Mucosa of stomach (tissue), 1 donor: ENCODE measurements around the gene PROM2.

Experiments
- H3K27me3 ChIP-seq: one replicate; pipeline ENCODE4 v1.7.0; 2013; ENCODE audit warnings: mild to moderate bottlenecking, low read length; ENCODE audit not compliant: control insufficient read depth, insufficient read depth
- H3K36me3 ChIP-seq: one replicate; pipeline ENCODE4 v1.7.0; 2013; ENCODE audit warnings: low read length; ENCODE audit not compliant: control insufficient read depth, insufficient read depth
- H3K4me1 ChIP-seq: one replicate; pipeline ENCODE4 v1.7.0; 2013; ENCODE audit warnings: mild to moderate bottlenecking, low read length; ENCODE audit not compliant: control insufficient read depth, insufficient read depth
- H3K4me3 ChIP-seq: one replicate; pipeline ENCODE4 v1.7.0; 2013; ENCODE audit warnings: low read length
- H3K9ac ChIP-seq: one replicate; pipeline ENCODE4 v1.7.0; 2013; ENCODE audit warnings: mild to moderate bottlenecking, low read length, moderate library complexity
- H3K9me3 ChIP-seq: one replicate; pipeline ENCODE4 v1.7.0; 2013; ENCODE audit warnings: mild to moderate bottlenecking, low read length, moderate library complexity; ENCODE audit not compliant: control insufficient read depth
- donor health status: Pancreatic carcinoma.

PROM2 gene

DNA sequence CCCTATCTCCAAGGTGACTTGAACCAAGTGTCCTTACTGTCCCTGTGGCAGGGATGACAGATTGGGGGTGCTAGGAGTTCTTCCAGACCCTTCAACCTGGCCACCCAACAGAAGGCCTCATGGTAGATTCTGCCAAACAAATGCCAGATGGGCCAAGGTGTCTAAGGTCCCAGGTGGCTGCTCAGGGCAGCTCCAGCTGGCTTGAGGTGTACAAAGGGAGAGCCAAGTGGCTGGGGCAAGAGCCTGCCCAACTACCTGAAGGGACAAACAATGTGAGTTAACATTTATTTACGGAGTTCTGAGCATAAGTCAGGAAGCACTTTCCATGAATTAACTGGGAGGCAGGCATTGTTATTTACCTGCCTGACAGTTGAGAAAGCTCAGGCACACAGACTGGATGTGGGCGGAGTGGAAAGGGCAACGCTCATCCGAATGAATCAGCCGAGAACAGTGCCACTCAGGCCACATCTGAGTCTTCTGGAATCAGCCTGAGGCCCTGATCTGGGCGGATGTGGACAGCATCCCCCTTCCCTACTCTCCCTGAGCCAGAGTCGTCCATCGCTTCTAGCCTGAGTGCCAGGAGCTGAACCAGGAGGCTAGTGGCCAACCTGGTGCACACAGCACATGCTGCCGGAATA lies 18.5 kb downstream of the PROM2 start:
- H3K9me3 ChIP-seq, result no peaks in the 10 kb centered on the region
- H3K4me3 ChIP-seq, result no peak overlapping the region
- peaks cover 17% of the 10 kb centered on the region for H3K27me3 ChIP-seq
- no peaks in the 10 kb centered on the region for H3K4me1 ChIP-seq
- no peak overlapping the region for H3K9ac ChIP-seq
- peaks cover 6% of the 10 kb centered on the region for H3K36me3 ChIP-seq

- Histone ChIP-seq H3K9ac (no peak overlapping the region), H3K36me3 (no peaks in the 10 kb centered on the region), H3K27me3 (peaks cover 32% of the 10 kb centered on the region), H3K4me3 (no peak overlapping the region), H3K4me1 (no peaks in the 10 kb centered on the region), H3K9me3 (no peaks in the 10 kb centered on the region)
Observed at GRCh38 chr2:95294579-95295250, 20.5 kb downstream of the PROM2 start.

DNA sequence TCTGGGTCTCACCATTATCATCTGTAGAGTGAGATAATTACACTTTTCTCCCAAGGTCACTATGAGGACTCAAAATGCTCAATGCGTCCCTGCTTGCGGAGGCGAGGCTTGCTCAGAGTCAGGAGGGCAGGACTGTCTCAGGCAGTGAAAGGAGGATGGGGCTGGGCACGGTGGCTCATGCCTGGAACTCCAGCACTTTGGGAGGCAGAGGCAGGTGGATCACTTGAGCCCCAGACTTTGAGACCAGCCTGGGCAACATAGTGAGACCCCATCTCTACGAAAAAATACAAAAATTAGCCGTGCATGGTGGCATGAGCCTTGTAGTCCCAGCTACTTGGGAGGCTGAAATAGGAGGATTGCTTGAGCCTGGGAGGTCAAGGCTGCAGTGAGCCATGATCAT lies 21.1 kb downstream of the PROM2 start:
- H3K36me3 ChIP-seq, result no peaks in the 10 kb centered on the region
- H3K9me3 ChIP-seq, result no peaks in the 10 kb centered on the region
- no peak overlapping the region for H3K9ac ChIP-seq
- H3K4me3 ChIP-seq, result no peak overlapping the region
- peaks cover 34% of the 10 kb centered on the region for H3K27me3 ChIP-seq
- no peaks in the 10 kb centered on the region for H3K4me1 ChIP-seq

- no peak overlapping the region for H3K9ac ChIP-seq
- no peaks in the 10 kb centered on the region for H3K36me3 ChIP-seq
- peaks cover 34% of the 10 kb centered on the region for H3K27me3 ChIP-seq
- H3K4me3 ChIP-seq, result no peak overlapping the region
- H3K9me3 ChIP-seq, result no peaks in the 10 kb centered on the region
- no peaks in the 10 kb centered on the region for H3K4me1 ChIP-seq
Observed at GRCh38 chr2:95296011-95296410, 21.8 kb downstream of the PROM2 start.

GRCh38 chr2:95296880-95297487 lies 22.7 kb downstream of the PROM2 start, which contains the start of gene KCNIP3:
Gene KCNIP3 (plus strand): TSS chr2:95297347. CDS start chr2:95297439, 92 bp downstream.
- no peak within 1 kb of the TSS for H3K4me3 ChIP-seq
- H3K9me3 ChIP-seq, result no peaks in the 10 kb centered on the region
- no peaks in the 10 kb centered on the region for H3K36me3 ChIP-seq
- H3K27me3 ChIP-seq, result peaks cover 39% of the 10 kb centered on the region
- no peaks in the 10 kb centered on the region for H3K4me1 ChIP-seq
- H3K9ac ChIP-seq, result no peak within 1 kb of the TSS

- Histone ChIP-seq H3K9me3 (no peaks in the 10 kb centered on the region), H3K4me3 (no peak overlapping the region), H3K36me3 (no peaks in the 10 kb centered on the region), H3K9ac (no peak overlapping the region), H3K4me1 (no peaks in the 10 kb centered on the region), H3K27me3 (peaks cover 39% of the 10 kb centered on the region)
Observed at GRCh38 chr2:95297639-95298395, 23.6 kb downstream of the PROM2 start.

- Histone ChIP-seq H3K9me3 (no peaks in the 10 kb centered on the region), H3K4me1 (no peaks in the 10 kb centered on the region), H3K36me3 (no peaks in the 10 kb centered on the region), H3K27me3 (peaks cover 39% of the 10 kb centered on the region), H3K9ac (no peak overlapping the region), H3K4me3 (no peak overlapping the region)
Observed at GRCh38 chr2:95298486-95299111, 24.4 kb downstream of the PROM2 start.

GRCh38 chr2:95299961-95300360 lies 25.7 kb downstream of the PROM2 start:
- H3K9ac ChIP-seq, result no peak overlapping the region
- H3K36me3 ChIP-seq, result no peaks in the 10 kb centered on the region
- H3K9me3 ChIP-seq, result no peaks in the 10 kb centered on the region
- no peak overlapping the region for H3K4me3 ChIP-seq
- no peaks in the 10 kb centered on the region for H3K4me1 ChIP-seq
- H3K27me3 ChIP-seq, result peaks cover 39% of the 10 kb centered on the region

- Histone ChIP-seq H3K36me3 (no peaks in the 10 kb centered on the region), H3K27me3 (peaks cover 39% of the 10 kb centered on the region), H3K9me3 (no peaks in the 10 kb centered on the region), H3K4me1 (peaks cover 3% of the 10 kb centered on the region), H3K9ac (no peak overlapping the region), H3K4me3 (no peak overlapping the region)
Observed at GRCh38 chr2:95300450-95300849, 26.2 kb downstream of the PROM2 start.

- Histone ChIP-seq H3K27me3 (peaks cover 39% of the 10 kb centered on the region), H3K9ac (no peak overlapping the region), H3K4me3 (no peak overlapping the region), H3K4me1 (peaks cover 10% of the 10 kb centered on the region), H3K36me3 (no peaks in the 10 kb centered on the region), H3K9me3 (no peaks in the 10 kb centered on the region)
Observed at GRCh38 chr2:95301186-95301585, 26.9 kb downstream of the PROM2 start.

GRCh38 chr2:95301876-95302641 lies 27.8 kb downstream of the PROM2 start:
- peaks cover 30% of the 10 kb centered on the region for H3K27me3 ChIP-seq
- peaks cover 12% of the 10 kb centered on the region for H3K4me1 ChIP-seq
- H3K4me3 ChIP-seq, result no peak overlapping the region
- H3K9me3 ChIP-seq, result no peaks in the 10 kb centered on the region
- no peak overlapping the region for H3K9ac ChIP-seq
- no peaks in the 10 kb centered on the region for H3K36me3 ChIP-seq
